GM12878 (cell line): ENCODE measurements around the gene LOXL3. TPM values are rescaled to one million over a fixed set of nuclear protein-coding genes. Genes with fewer than 3 reads are reported as not detected.
A peak's percentile ranks its signal among the peaks of the same experiment; 100 is the strongest.

Source experiments
- CTCF ChIP-seq, 3 experiments: IDR thresholded peaks in 2 of 3; conservative IDR thresholded peaks in 1 of 3; 2 replicates each; pipeline ENCODE4 v1.5.1; 2011; ENCODE audit warnings: low read depth in 3 of 3, low read length in 3 of 3, mild to moderate bottlenecking in 3 of 3, control low read depth in 2 of 3, moderate library complexity in 2 of 3, inconsistent platforms in 1 of 3, mixed read lengths in 1 of 3; ENCODE audit not compliant: control insufficient read depth in 2 of 3, insufficient read depth in 1 of 3; ENCODE audit errors: extremely low read depth in 1 of 3
- E2F8 ChIP-seq: fragments of 450-650 bp; IDR thresholded peaks from 2 replicates; pipeline ENCODE4 v1.6.1; 2018; ENCODE audit warnings: mild to moderate bottlenecking, low read depth, moderate library complexity; ENCODE audit not compliant: partially characterized antibody
- IRF4 ChIP-seq: IDR thresholded peaks from 2 replicates; pipeline ENCODE4 v1.6.1; 2011; ENCODE audit warnings: low read depth, low read length
- RAD51 ChIP-seq: fragments of 450-650 bp; IDR thresholded peaks from 2 replicates; pipeline ENCODE4 v1.6.1; 2016; ENCODE audit warnings: moderate library complexity, mild to moderate bottlenecking, inconsistent platforms
- RUNX3 ChIP-seq: IDR thresholded peaks from 2 replicates; pipeline ENCODE4 v1.6.1; 2012; ENCODE audit warnings: low read length, inconsistent platforms
- SMAD5 ChIP-seq: IDR thresholded peaks from 2 replicates; pipeline ENCODE4 v1.6.1; 2016; ENCODE audit warnings: antibody characterized with exemption, low read depth
- SMC3 ChIP-seq: IDR thresholded peaks from 2 replicates; pipeline ENCODE4 v1.6.1; 2011; ENCODE audit warnings: low read length, improper control_type of control experiment, borderline replicate concordance
- polyA plus RNA-seq, 11 experiments: library from polyadenylated mRNA; depleted of rRNA in 4 of 11; unstranded in 6 of 11; stranded (reverse) in 5 of 11; fragments of >200 nt; fragmentation: Nextera tagmentation in 4 of 11; fragmentation: Illumina TruSeq in 1 of 11; extraction: Ambion mirVana in 4 of 11; extraction: Trizol in 1 of 11; gene quantifications; 1 replicate in 1 of 11; 2 replicates in 10 of 11; pipeline versions ENCODE4 v1.2.1 to v1.2.3, GENCODE V29; 2011 to 2016; ENCODE audit warnings: inconsistent platforms in 2 of 11, missing spikeins in 2 of 11, low read depth in 1 of 11
- total RNA-seq, 4 experiments: library from RNA; depleted of rRNA in 3 of 4; stranded (reverse); fragments of >200 nt in 3 of 4; fragmentation: Illumina TruSeq in 1 of 4; extraction: Trizol in 1 of 4; gene quantifications; 2 replicates each; pipeline versions ENCODE4 v1.2.1 to v1.2.3, GENCODE V29; 2013 to 2021

LOXL3 gene
- total and polyA plus RNA-seq, 10 of the 15 experiments (the other 5 are each of a cell fraction or from before 2014, with no cell fraction given): 6.2 to 40.9 (median 23.3) TPM

GRCh38 chr2:74585406-74586185 lies 31.9 kb upstream of the LOXL3 start (continued):
- TF ChIP-seq E2F8 (no peak), SMC3 (peak; percentile 16; the same call in 1 of the 2 replicates), CTCF (IDR thresholded peaks at IDR 0.05 in 2 of 3, conservative IDR thresholded peaks at IDR 0.05 in 1 of 3; ENCODE audit: control insufficient read depth in 2 of 3, extremely low read depth in 1 of 3, insufficient read depth in 1 of 3, low read depth in 3 of 3, low read length in 3 of 3) (peak in 2 of 3 experiments; percentile 27 to 34; a peak in 4 of 6 replicates), RUNX3 (peak; percentile 19; the same call in 1 of the 2 replicates), IRF4 (0 out of 2 replicates have a peak, but pooled peaks have one; percentile 10), SMAD5 (no peak), RAD51 (0 out of 2 replicates have a peak, but pooled peaks have one; percentile 23)
